Stimulated activated CD4-positive, alpha-beta T cell treated with anti-CD3 and anti-CD28 coated beads, Interleukin-1b, Interleukin-23, amount 100 ng/mL, for 24 hours (primary cell): ENCODE measurements around the gene UNCX.
"Not testable (repeated sequence)": the region's sequence is repeated elsewhere in the genome, so short reads cannot be mapped to it uniquely, and the experiment has no call there.

Experiments used
- DNase-seq, 4 experiments: peaks; one replicate each; pipeline ENCODE4 v3.0.0-alpha.2; 2020; ENCODE audit warnings: low read depth in 4 of 4, low spot score in 1 of 4

UNCX gene

GRCh38 chr7:1232623-1233332 is at the start of gene UNCX:
Gene UNCX (plus strand): TSS chr7:1232872. CDS start chr7:1233018, 146 bp downstream.
- DNase-seq: no peak

GRCh38 chr7:1187127-1187526 is 45.5 kb upstream of the UNCX start:
- DNase-seq: no peak

GRCh38 chr7:1188720-1189294 is 43.9 kb upstream of the UNCX start:
- no peak for DNase-seq

- no peak for DNase-seq
Observed at GRCh38 chr7:1189986-1190772, 42.5 kb upstream of the UNCX start.

GRCh38 chr7:1192171-1192676 is 40.4 kb upstream of the UNCX start:
- DNase-seq: no peak

GRCh38 chr7:1193593-1194424 is 38.9 kb upstream of the UNCX start:
- DNase-seq: no peak

GRCh38 chr7:1196441-1196840 is 36.2 kb upstream of the UNCX start:
- DNase-seq: not testable (repeated sequence)

GRCh38 chr7:1196950-1197349 is 35.7 kb upstream of the UNCX start:
- DNase-seq: no peak

- no peak for DNase-seq
Observed at GRCh38 chr7:1197997-1198625, 34.6 kb upstream of the UNCX start.

GRCh38 chr7:1200045-1200444 is 32.6 kb upstream of the UNCX start:
- DNase-seq: no peak

- DNase-seq: no peak
Observed at GRCh38 chr7:1201916-1202315, 30.8 kb upstream of the UNCX start.

- DNase-seq: not testable (repeated sequence)
Observed at GRCh38 chr7:1202914-1203313, 29.8 kb upstream of the UNCX start.

GRCh38 chr7:1204460-1205140 is 28.1 kb upstream of the UNCX start:
- no peak for DNase-seq

GRCh38 chr7:1205742-1206141 is 26.9 kb upstream of the UNCX start:
- DNase-seq: not testable (repeated sequence)

- no peak for DNase-seq
Observed at GRCh38 chr7:1209097-1209496, 23.6 kb upstream of the UNCX start.

- no peak for DNase-seq
Observed at GRCh38 chr7:1210321-1210978, 22.2 kb upstream of the UNCX start.

- no peak for DNase-seq
Observed at GRCh38 chr7:1210979-1211608, 21.6 kb upstream of the UNCX start.

GRCh38 chr7:1211611-1212010 is 21.1 kb upstream of the UNCX start:
- no peak for DNase-seq

GRCh38 chr7:1212025-1212424 is 20.6 kb upstream of the UNCX start:
- DNase-seq: not testable (repeated sequence)
